Breast epithelium (tissue), 4 donors: ENCODE measurements around the gene USP24. TPM values are rescaled to one million over a fixed set of nuclear protein-coding genes. Genes with fewer than 3 reads are reported as not detected.

ENCODE experiments used
- DNase-seq, 2 donors: peaks; one replicate each; pipeline ENCODE4 v3.0.0-alpha.2; 2019; ENCODE audit warnings: low spot score in 2 of 2
- H3K27ac ChIP-seq, 2 donors: fragments of 200-600 bp; sonication (generic) in 1 of 2; one replicate each; pipeline ENCODE4 v1.5.1; 2016 to 2019; ENCODE audit warnings: mild to moderate bottlenecking in 1 of 2
- H3K27me3 ChIP-seq, 2 donors: fragments of 200-600 bp; sonication (generic) in 1 of 2; one replicate each; pipeline versions ENCODE4 v1.5.1 to v1.6.0; 2017 to 2019; ENCODE audit warnings: control low read depth in 1 of 2, mild to moderate bottlenecking in 1 of 2
- H3K36me3 ChIP-seq: fragments of 200-600 bp; one replicate; pipeline ENCODE4 v1.5.1; 2019
- H3K4me1 ChIP-seq, 2 donors: fragments of 200-600 bp; sonication (generic); one replicate each; pipeline ENCODE4 v1.5.1; 2016 to 2019; ENCODE audit warnings: control low read depth in 1 of 2
- H3K4me3 ChIP-seq, 3 donors: fragments of 200-600 bp; sonication (generic); 1 replicate in 2 of 3; 2 replicates in 1 of 3; pipeline ENCODE4 v1.5.1; 2016 to 2019; ENCODE audit warnings: mild to moderate bottlenecking in 3 of 3, moderate library complexity in 2 of 3
- H3K9me3 ChIP-seq, 2 donors: fragments of 200-600 bp; sonication (generic) in 1 of 2; one replicate each; pipeline ENCODE4 v1.5.1; 2016 to 2019; ENCODE audit warnings: control low read depth in 1 of 2
- CTCF ChIP-seq, 3 donors: fragments of 450-650 bp; IDR thresholded peaks; one replicate each; pipeline ENCODE4 v1.5.1; 2016 to 2017; ENCODE audit warnings: antibody characterized with exemption in 3 of 3, mild to moderate bottlenecking in 3 of 3, moderate library complexity in 3 of 3
- POLR2A ChIP-seq: fragments of 450-650 bp; IDR thresholded peaks from one replicate; pipeline ENCODE4 v1.6.1; 2016; ENCODE audit warnings: antibody characterized with exemption, mild to moderate bottlenecking, moderate library complexity
- POLR2AphosphoS5 ChIP-seq, 3 donors: sonication (generic); formaldehyde crosslinking; IDR thresholded peaks; one replicate each; pipeline ENCODE4 v1.6.1; 2017; ENCODE audit warnings: antibody characterized with exemption in 3 of 3
- intact Hi-C: fragments of 100-400 bp; cut with DNase I; formaldehyde crosslinking; loops from one replicate; pipeline ENCODE4 v1.15.1; 2023; ENCODE audit warnings: low total_unique reads
- total RNA-seq, 3 donors: library from RNA; depleted of rRNA; stranded (reverse); fragments of >200 nt; gene quantifications; one replicate each; pipeline ENCODE4 v1.1.0, GENCODE V29; 2016

The USP24 gene
- total RNA-seq, 3 donors from 2014 or later = 51.5 to 103 (median 77.3) TPM

DNA sequence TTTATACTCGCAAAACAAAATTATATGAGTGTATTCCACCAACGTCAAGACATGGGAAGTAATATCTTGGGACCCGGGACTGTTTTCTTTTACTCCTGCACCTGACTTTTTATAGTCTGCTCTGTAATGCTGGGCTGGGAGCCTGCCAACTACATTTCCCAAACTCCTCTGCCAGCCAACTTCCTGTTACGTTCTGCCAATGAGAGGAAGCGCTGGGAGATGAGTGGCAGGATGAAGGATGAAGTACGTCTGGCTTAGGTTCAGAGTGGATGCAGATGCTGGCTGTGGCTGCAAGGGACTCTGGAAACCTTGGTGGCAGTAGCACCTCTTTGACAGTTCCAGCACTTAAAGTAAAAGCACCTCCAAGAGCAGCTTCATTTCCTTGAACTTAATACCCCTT, 59.6 kb downstream of the USP24 start:
- Histone ChIP-seq H3K27ac (no peak overlapping the region), H3K4me3 (no peak overlapping the region), H3K4me1 (no peaks in the 10 kb centered on the region), H3K27me3 (no peaks in the 10 kb centered on the region), H3K9me3 (no peaks in the 10 kb centered on the region), H3K36me3 (peaks cover 6% of the 10 kb centered on the region)
- DNase-seq = no peak
- TF ChIP-seq CTCF (IDR thresholded peaks at IDR 0.05) = no peak
- no peak for TF ChIP-seq POLR2A
- no peak for TF ChIP-seq POLR2AphosphoS5 (IDR thresholded peaks at IDR 0.05)
- intact Hi-C loops = no loop called here

DNA sequence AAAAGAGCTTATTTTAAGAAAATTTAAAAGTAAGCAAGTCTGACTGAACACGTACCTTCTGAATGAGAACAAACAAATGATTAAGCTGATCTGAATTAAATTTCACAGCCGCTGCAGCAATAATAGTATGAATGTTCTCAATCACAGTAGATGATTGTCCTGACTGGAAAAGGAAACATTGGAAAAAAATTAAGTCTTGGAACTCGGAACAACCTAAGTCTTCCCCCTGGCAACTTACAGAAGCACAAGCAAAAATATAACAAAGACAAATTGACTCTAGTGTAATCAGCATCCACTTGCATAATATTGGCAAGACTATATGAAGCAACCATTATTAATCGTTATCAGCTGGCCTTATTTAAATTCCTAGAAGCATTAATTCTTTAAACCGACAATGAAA, 60.5 kb downstream of the USP24 start:
- Histone ChIP-seq H3K4me1 (no peaks in the 10 kb centered on the region), H3K36me3 (peaks cover 6% of the 10 kb centered on the region), H3K9me3 (no peaks in the 10 kb centered on the region), H3K27ac (no peak overlapping the region), H3K27me3 (no peaks in the 10 kb centered on the region), H3K4me3 (no peak overlapping the region)
- TF ChIP-seq POLR2AphosphoS5 (IDR thresholded peaks at IDR 0.05) = no peak
- TF ChIP-seq POLR2A = no peak
- no peak for TF ChIP-seq CTCF (IDR thresholded peaks at IDR 0.05)
- no peak for DNase-seq
- intact Hi-C loops = no loop called here

DNA sequence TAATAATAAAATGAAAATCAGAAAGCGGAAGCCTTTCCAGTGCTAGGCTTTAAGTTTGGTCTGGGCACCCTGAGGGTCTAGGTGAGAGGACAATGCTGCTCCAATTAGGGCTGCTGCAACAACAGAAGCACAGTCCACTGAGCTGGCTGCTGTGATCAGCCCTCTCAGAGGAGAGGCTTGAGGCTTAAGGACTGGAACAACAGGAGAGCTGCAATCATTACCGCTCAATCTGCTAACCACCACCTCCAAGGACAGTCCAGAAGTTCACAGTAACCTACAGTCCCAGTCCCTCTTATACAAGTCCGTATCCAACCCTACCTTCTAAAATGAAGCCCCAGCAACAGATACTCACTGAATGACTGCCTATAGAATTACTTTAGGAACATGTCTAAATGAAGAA, 62.1 kb downstream of the USP24 start:
- no peak overlapping the region for H3K4me3 ChIP-seq
- intact Hi-C loops = no loop called here
- H3K4me1 ChIP-seq = no peaks in the 10 kb centered on the region
- H3K27ac ChIP-seq = no peak overlapping the region
- no peaks in the 10 kb centered on the region for H3K9me3 ChIP-seq
- TF ChIP-seq POLR2A (no peak), POLR2AphosphoS5 (IDR thresholded peaks at IDR 0.05) (no peak), CTCF (IDR thresholded peaks at IDR 0.05) (no peak)
- no peak for DNase-seq
- no peaks in the 10 kb centered on the region for H3K27me3 ChIP-seq
- H3K36me3 ChIP-seq = peaks cover 6% of the 10 kb centered on the region

- H3K4me3 ChIP-seq = no peak overlapping the region
- intact Hi-C loops = no loop called here
- TF ChIP-seq POLR2AphosphoS5 (IDR thresholded peaks at IDR 0.05) = no peak
- TF ChIP-seq CTCF (IDR thresholded peaks at IDR 0.05) = no peak
- no peak for TF ChIP-seq POLR2A
- H3K36me3 ChIP-seq = no peaks in the 10 kb centered on the region
- H3K27me3 ChIP-seq = no peaks in the 10 kb centered on the region
- H3K9me3 ChIP-seq = no peaks in the 10 kb centered on the region
- no peak for DNase-seq
- H3K27ac ChIP-seq = no peak overlapping the region
- no peaks in the 10 kb centered on the region for H3K4me1 ChIP-seq
Observed at GRCh38 chr1:55150880-55151588, 64.1 kb downstream of the USP24 start.

GRCh38 chr1:55148676-55149075, 66.5 kb downstream of the USP24 start:
- no peak for TF ChIP-seq POLR2AphosphoS5 (IDR thresholded peaks at IDR 0.05)
- intact Hi-C loops = no loop called here
- no peaks in the 10 kb centered on the region for H3K4me1 ChIP-seq

DNA sequence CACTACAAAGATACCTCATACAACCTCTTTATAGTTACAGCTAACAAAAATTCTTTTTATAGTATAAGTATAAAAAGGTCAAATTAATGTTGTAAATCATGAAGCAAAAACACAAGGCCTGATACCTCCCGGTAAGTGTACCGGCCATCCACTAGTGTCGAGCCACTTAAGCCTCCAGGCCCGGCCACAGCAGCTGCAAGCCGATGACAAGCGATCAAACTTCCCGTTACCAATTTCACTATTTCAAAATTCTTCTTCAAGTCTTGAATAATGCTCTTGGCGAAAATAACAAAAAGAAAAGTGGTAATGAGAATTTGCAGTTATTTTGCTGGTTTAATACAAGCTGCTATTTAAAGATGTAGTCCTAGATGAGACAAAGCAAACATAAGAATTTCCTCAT, 67.6 kb downstream of the USP24 start:
- no peak for TF ChIP-seq POLR2A
- no peak for TF ChIP-seq POLR2AphosphoS5 (IDR thresholded peaks at IDR 0.05)
- TF ChIP-seq CTCF (IDR thresholded peaks at IDR 0.05) = no peak
- intact Hi-C loops = no loop called here
- peaks cover 5% of the 10 kb centered on the region for H3K36me3 ChIP-seq

More at GRCh38 chr1:55148676-55149075, 66.5 kb downstream of the USP24 start:
- Histone ChIP-seq H3K4me3 (no peak overlapping the region), H3K9me3 (no peaks in the 10 kb centered on the region), H3K27me3 (no peaks in the 10 kb centered on the region), H3K36me3 (peaks cover 5% of the 10 kb centered on the region), H3K27ac (no peak overlapping the region)
- no peak for DNase-seq

More for the DNA sequence above, 67.6 kb downstream of the USP24 start:
- no peaks in the 10 kb centered on the region for H3K9me3 ChIP-seq
- DNase-seq = no peak
- no peak overlapping the region for H3K4me3 ChIP-seq
- no peaks in the 10 kb centered on the region for H3K27me3 ChIP-seq
- H3K4me1 ChIP-seq = no peaks in the 10 kb centered on the region
- no peak overlapping the region for H3K27ac ChIP-seq
